HepG2 (cell line): ENCODE measurements around the gene SEC61A1. TPM values are rescaled to one million over a fixed set of nuclear protein-coding genes. Genes with fewer than 3 reads are reported as not detected.

Experiments used
- BORCS8-MEF2B ChIP-seq: sonication (generic); formaldehyde crosslinking; IDR thresholded peaks from 2 replicates; pipeline ENCODE4 v1.8.0; 2022; ENCODE audit warnings: mild to moderate bottlenecking, missing genetic modification reagents
- CENPX ChIP-seq: sonication (generic); formaldehyde crosslinking; IDR thresholded peaks from 2 replicates; pipeline ENCODE4 v1.9.0; 2021; ENCODE audit warnings: mild to moderate bottlenecking, missing genetic modification reagents, moderate library complexity
- GMEB1 ChIP-seq: sonication (generic); formaldehyde crosslinking; IDR thresholded peaks from 2 replicates; pipeline ENCODE4 v1.5.1; 2020; ENCODE audit warnings: missing genetic modification reagents, mild to moderate bottlenecking, borderline replicate concordance
- GZF1 ChIP-seq: sonication (generic); formaldehyde crosslinking; IDR thresholded peaks from 2 replicates; pipeline ENCODE4 v1.5.1; 2020; ENCODE audit warnings: mild to moderate bottlenecking, missing genetic modification reagents
- HDAC6 ChIP-seq: fragments of 200-600 bp; sonication (generic); IDR thresholded peaks from 2 replicates; pipeline ENCODE4 v1.7.0; 2017; ENCODE audit warnings: mild to moderate bottlenecking, antibody characterized with exemption, low read length, low read depth
- HNF4G ChIP-seq, 2 experiments: sonication (generic) in 1 of 2; formaldehyde crosslinking in 1 of 2; IDR thresholded peaks; 2 replicates each; pipeline versions ENCODE4 v1.4.0 to v1.6.1; 2011 to 2020; ENCODE audit warnings: borderline replicate concordance in 2 of 2, low read depth in 2 of 2, mild to moderate bottlenecking in 2 of 2, low read length in 1 of 2, missing genetic modification reagents in 1 of 2, moderate library complexity in 1 of 2
- MYPOP ChIP-seq: sonication (generic); formaldehyde crosslinking; IDR thresholded peaks from 2 replicates; pipeline ENCODE4 v1.8.1; 2023; ENCODE audit warnings: mild to moderate bottlenecking, moderate library complexity, missing genetic modification reagents
- NR0B2 ChIP-seq: sonication (generic); formaldehyde crosslinking; IDR thresholded peaks from 2 replicates; pipeline ENCODE4 v1.4.0; 2020; ENCODE audit warnings: mild to moderate bottlenecking, missing genetic modification reagents
- NR2F2 ChIP-seq: IDR thresholded peaks from 2 replicates; pipeline ENCODE4 v1.6.1; 2012; ENCODE audit warnings: low read depth, inconsistent platforms, borderline replicate concordance
- SNAPC2 ChIP-seq: sonication (generic); formaldehyde crosslinking; IDR thresholded peaks from 2 replicates; pipeline ENCODE4 v1.8.1; 2022; ENCODE audit warnings: mild to moderate bottlenecking, missing genetic modification reagents
- THAP11 ChIP-seq: IDR thresholded peaks from 2 replicates; pipeline ENCODE4 v1.6.1; 2016; ENCODE audit warnings: missing biosample characterization, missing genetic modification reagents
- TRIM22 ChIP-seq: fragments of 450-650 bp; IDR thresholded peaks from 2 replicates; pipeline ENCODE4 v1.6.1; 2017
- XRCC5 ChIP-seq: fragments of 200-400 bp; formaldehyde crosslinking; optimal IDR thresholded peaks from 2 replicates; pipeline ENCODE3; 2017; ENCODE audit warnings: mild to moderate bottlenecking, low read length
- ZNF230 ChIP-seq: sonication (generic); formaldehyde crosslinking; IDR thresholded peaks from 2 replicates; pipeline ENCODE4 v1.4.0; 2020; ENCODE audit warnings: mild to moderate bottlenecking, missing genetic modification reagents
- ZNF354B ChIP-seq: sonication (generic); formaldehyde crosslinking; IDR thresholded peaks from 2 replicates; pipeline ENCODE4 v1.8.0; 2022; ENCODE audit warnings: mild to moderate bottlenecking, missing genetic modification reagents
- ZNF530 ChIP-seq: sonication (generic); formaldehyde crosslinking; IDR thresholded peaks from 2 replicates; pipeline ENCODE4 v1.5.0; 2020; ENCODE audit warnings: low read depth, mild to moderate bottlenecking, missing genetic modification reagents
- ZSCAN22 ChIP-seq: sonication (generic); formaldehyde crosslinking; IDR thresholded peaks from 2 replicates; pipeline ENCODE4 v1.4.0; 2020; ENCODE audit warnings: mild to moderate bottlenecking, missing genetic modification reagents
- polyA plus RNA-seq, 8 experiments: library from polyadenylated mRNA; depleted of rRNA in 3 of 8; stranded (reverse) in 7 of 8; unstranded in 1 of 8; fragments of >200 nt; fragmentation: Illumina TruSeq in 4 of 8; extraction: Trizol in 4 of 8; gene quantifications; 2 replicates each; pipeline versions ENCODE4 v1.2.1 to v1.2.3, GENCODE V29; 2011 to 2016; ENCODE audit warnings: low read depth in 4 of 8, missing spikeins in 1 of 8, mixed read lengths in 1 of 8; ENCODE audit not compliant: insufficient read depth in 1 of 8
- total RNA-seq, 5 experiments: library from RNA; depleted of rRNA; stranded (reverse); fragments of >200 nt; fragmentation: Illumina TruSeq; extraction: Trizol; gene quantifications; 2 replicates each; pipeline ENCODE4 v1.2.3, GENCODE V29; 2016; ENCODE audit warnings: low read depth in 1 of 5
- TF ChIP-seq, protein P1 (sequence below): sonication (generic); formaldehyde crosslinking; IDR thresholded peaks from 2 replicates; pipeline ENCODE4 v1.4.0; 2020; ENCODE audit warnings: missing genetic modification reagents, mild to moderate bottlenecking, borderline replicate concordance

The SEC61A1 gene
- total and polyA plus RNA-seq, 2 of the 13 experiments (the other 11 are each of a cell fraction or from before 2014, with no cell fraction given) = 170 to 203 TPM

DNA sequence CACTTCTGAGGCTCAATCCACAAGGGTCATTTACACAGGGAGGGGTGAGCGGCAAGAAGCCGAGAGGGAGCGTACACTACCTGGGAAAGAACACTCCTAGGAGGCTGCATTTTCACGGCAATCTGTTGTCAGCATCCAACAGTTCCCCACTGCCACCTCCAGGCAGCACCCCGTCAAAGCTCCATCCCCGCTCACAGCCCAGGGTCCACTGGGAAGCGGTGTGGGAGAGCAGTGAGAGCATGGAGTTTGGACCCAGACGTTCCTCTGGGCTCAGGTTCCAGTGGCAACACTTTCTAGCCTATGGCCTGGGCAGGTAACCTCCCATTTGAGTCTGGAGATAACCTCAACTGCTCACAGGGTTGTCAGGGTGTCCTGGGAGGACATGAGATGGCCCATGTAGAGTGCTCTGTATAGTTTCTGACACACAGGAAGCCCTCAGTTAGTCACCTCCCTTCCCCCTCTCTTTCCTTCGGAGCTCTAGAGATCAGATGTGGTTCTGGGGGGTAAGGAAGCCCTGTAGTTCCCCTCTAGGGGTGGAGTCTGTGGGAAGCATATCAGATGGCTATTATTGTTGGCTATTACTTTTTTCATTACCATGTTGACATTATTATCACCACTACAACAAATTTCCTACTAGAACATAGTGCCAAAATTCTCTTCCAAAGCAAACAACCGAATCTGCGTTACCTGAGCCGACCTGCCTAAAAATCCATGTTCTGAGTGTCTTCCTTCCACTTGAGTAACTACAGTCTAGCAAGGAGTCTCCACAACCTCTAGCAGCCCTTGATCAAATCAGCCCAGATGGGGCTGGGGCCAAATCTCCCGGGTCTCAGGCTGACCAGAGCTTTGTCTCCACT is 42.3 kb downstream of the SEC61A1 start (continued):
- TF ChIP-seq HDAC6 (no peak), NR0B2 (CRISPR knock-in tag) (no peak), GZF1 (CRISPR knock-in tag) (no peak), GMEB1 (0 out of 2 replicates have a peak, but pooled peaks have one; percentile 3), XRCC5 (peak; percentile 41), NR2F2 (no peak), SNAPC2 (CRISPR knock-in tag) (peak; percentile 21; the same call in 1 of the 2 replicates), BORCS8-MEF2B (CRISPR knock-in tag) (no peak; the same call in 1 of the 2 replicates), MYPOP (CRISPR knock-in tag) (no peak), ZNF230 (CRISPR knock-in tag) (no peak), CENPX (CRISPR knock-in tag) (no peak), ZNF530 (no peak), TRIM22 (no peak), ZSCAN22 (CRISPR knock-in tag) (no peak), ZNF354B (CRISPR knock-in tag) (no peak), THAP11 (no peak), HNF4G (IDR thresholded peaks at IDR 0.05; ENCODE audit: borderline replicate concordance, low read depth, low read length) (peak; percentile 77), HNF4G (CRISPR knock-in tag; IDR thresholded peaks at IDR 0.05; ENCODE audit: borderline replicate concordance, low read depth) (no peak; the same call in 1 of the 2 replicates)
- TF ChIP-seq, protein P1, sequence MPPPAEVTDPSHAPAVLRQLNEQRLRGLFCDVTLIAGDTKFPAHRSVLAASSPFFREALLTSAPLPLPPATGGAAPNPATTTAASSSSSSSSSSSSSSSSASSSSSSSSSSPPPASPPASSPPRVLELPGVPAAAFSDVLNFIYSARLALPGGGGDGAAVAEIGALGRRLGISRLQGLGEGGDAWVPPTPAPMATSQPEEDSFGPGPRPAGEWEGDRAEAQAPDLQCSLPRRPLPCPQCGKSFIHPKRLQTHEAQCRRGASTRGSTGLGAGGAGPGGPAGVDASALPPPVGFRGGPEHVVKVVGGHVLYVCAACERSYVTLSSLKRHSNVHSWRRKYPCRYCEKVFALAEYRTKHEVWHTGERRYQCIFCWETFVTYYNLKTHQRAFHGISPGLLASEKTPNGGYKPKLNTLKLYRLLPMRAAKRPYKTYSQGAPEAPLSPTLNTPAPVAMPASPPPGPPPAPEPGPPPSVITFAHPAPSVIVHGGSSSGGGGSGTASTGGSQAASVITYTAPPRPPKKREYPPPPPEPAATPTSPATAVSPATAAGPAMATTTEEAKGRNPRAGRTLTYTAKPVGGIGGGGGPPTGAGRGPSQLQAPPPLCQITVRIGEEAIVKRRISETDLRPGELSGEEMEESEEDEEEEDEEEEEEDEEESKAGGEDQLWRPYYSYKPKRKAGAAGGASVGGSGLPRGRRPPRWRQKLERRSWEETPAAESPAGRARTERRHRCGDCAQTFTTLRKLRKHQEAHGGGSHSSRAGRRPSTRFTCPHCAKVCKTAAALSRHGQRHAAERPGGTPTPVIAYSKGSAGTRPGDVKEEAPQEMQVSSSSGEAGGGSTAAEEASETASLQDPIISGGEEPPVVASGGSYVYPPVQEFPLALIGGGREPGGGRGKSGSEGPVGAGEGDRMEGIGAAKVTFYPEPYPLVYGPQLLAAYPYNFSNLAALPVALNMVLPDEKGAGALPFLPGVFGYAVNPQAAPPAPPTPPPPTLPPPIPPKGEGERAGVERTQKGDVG (CRISPR knock-in tag) = peak; percentile 2; the same call in 1 of the 2 replicates
